ENCODE data around the gene ZNF462.

The ZNF462 gene

GRCh38 chr9:107034831-107035230 is 171.9 kb downstream of the ZNF462 start:
- no peak for DNase-seq (ENCODE audit: low read depth)
- no peak for TF ChIP-seq POLR2A (IDR thresholded peaks at IDR 0.05; ENCODE audit: extremely low read depth, insufficient read length)
- no peak for TF ChIP-seq MAX (IDR thresholded peaks at IDR 0.05; ENCODE audit: low read depth, low read length)
- TF ChIP-seq MYC (IDR thresholded peaks at IDR 0.05; ENCODE audit: low read depth, low read length) = no peak
- TF ChIP-seq CTCF (IDR thresholded peaks at IDR 0.05; ENCODE audit: low read depth, low read length) = no peak
- no peak overlapping the region for H3K4me3 ChIP-seq (ENCODE audit: low read depth, low read length)

DNA sequence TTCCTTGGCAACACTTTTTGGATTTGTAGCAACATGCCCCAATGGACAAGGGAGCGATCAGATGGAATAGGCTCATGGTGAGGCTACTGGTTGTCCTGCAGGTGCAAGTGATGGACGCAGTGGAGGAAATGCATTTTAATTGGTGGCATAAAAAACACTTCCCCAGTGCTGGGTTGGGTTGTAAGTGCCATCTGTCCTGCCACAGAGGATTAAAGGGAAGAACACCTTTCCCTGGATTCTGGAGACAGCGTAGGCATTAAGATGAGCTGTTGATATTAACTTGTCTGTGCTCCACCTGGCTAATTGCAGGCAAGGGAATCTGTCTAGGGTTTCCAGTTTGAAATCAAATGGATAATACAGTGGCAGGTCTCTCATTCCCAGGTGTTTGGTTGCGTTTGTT is 173.4 kb downstream of the ZNF462 start:
- TF ChIP-seq POLR2A (IDR thresholded peaks at IDR 0.05; ENCODE audit: extremely low read depth, insufficient read length) = no peak
- TF ChIP-seq CTCF (IDR thresholded peaks at IDR 0.05; ENCODE audit: low read depth, low read length) = no peak
- no peak for TF ChIP-seq MYC (IDR thresholded peaks at IDR 0.05; ENCODE audit: low read depth, low read length)
- no peak for TF ChIP-seq MAX (IDR thresholded peaks at IDR 0.05; ENCODE audit: low read depth, low read length)
- no peak for DNase-seq (ENCODE audit: low read depth)
- H3K4me3 ChIP-seq (ENCODE audit: low read depth, low read length) = no peak overlapping the region

DNA sequence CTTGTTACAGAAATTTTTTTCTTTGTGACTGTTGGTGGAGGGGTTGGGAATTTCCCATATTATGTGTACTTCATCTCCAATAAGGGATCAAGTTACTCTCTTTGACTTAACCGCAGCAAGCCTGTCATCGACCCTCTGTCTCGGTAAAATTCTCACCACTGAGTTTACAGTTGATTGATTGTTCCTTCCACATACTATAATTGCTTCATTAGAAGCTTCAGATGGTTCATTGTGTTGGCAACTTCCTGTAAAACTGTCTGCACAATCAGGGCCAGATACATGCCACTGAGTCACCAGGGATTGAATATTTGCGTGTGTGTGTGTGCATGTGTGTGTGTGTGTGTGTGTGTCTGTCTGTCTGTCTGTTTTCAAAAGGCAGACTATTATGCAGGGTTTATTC is 176.6 kb downstream of the ZNF462 start:
- no peak overlapping the region for H3K4me3 ChIP-seq (ENCODE audit: low read depth, low read length)
- TF ChIP-seq POLR2A (IDR thresholded peaks at IDR 0.05; ENCODE audit: extremely low read depth, insufficient read length) (no peak), MYC (IDR thresholded peaks at IDR 0.05; ENCODE audit: low read depth, low read length) (no peak), MAX (IDR thresholded peaks at IDR 0.05; ENCODE audit: low read depth, low read length) (no peak)
- DNase-seq (ENCODE audit: low read depth) = no peak

GRCh38 chr9:107042606-107043005 is 179.6 kb downstream of the ZNF462 start:
- TF ChIP-seq POLR2A (IDR thresholded peaks at IDR 0.05; ENCODE audit: extremely low read depth, insufficient read length) = no peak
- TF ChIP-seq CTCF (IDR thresholded peaks at IDR 0.05; ENCODE audit: low read depth, low read length) = no peak
- no peak for TF ChIP-seq MAX (IDR thresholded peaks at IDR 0.05; ENCODE audit: low read depth, low read length)
- no peak for TF ChIP-seq MYC (IDR thresholded peaks at IDR 0.05; ENCODE audit: low read depth, low read length)
- no peak for DNase-seq (ENCODE audit: low read depth)
- no peak overlapping the region for H3K4me3 ChIP-seq (ENCODE audit: low read depth, low read length)

DNA sequence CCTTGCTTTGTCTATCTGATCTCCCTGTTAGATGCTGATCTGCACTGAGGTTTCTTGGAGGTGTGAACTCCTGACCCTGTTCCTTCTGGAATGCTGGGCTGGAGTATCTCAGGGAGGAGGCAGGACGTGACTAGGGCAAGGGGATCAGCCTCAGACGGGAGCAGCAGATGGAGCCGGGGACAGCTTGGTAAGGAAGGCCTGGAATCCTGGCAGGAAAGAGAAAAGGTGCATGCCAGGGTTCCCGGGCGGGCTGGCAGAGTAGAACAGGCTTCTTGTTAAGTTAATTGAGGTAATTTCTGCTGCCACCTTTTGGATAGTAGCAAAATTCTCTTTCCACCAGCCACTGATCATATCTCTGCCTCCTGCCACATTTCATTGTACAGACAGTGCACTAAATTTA is 180.9 kb downstream of the ZNF462 start:
- no peak for DNase-seq (ENCODE audit: low read depth)
- no peak overlapping the region for H3K4me3 ChIP-seq (ENCODE audit: low read depth, low read length)
- no peak for TF ChIP-seq MYC (IDR thresholded peaks at IDR 0.05; ENCODE audit: low read depth, low read length)

DNA sequence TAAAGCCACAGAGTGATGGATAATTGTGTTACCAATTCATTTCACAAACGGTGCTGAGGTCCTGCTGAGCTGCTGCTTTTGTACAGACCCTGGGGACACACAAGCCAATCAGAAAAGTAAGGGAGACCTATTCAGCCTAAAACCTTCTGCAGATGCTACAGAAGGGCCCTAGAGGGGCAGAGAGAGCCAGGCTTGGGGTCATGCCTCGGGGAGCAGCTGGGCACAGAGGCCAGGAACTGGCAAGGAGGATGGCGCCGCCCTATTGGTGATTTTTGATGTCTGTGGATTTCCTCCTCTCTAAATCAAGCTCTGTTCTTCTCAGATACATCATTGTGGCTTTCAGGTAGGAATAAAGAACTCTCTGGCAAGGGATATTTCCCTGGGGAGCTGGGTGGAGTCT is 181.9 kb downstream of the ZNF462 start:
- peak; percentile 7 for DNase-seq (ENCODE audit: low read depth)
- H3K4me3 ChIP-seq (ENCODE audit: low read depth, low read length) = no peak overlapping the region
- TF ChIP-seq POLR2A (IDR thresholded peaks at IDR 0.05; ENCODE audit: extremely low read depth, insufficient read length) (no peak), CTCF (IDR thresholded peaks at IDR 0.05; ENCODE audit: low read depth, low read length) (peak; percentile 39)

- no peak for DNase-seq (ENCODE audit: low read depth)
- H3K4me3 ChIP-seq (ENCODE audit: low read depth, low read length) = no peak overlapping the region
- TF ChIP-seq POLR2A (IDR thresholded peaks at IDR 0.05; ENCODE audit: extremely low read depth, insufficient read length) (no peak), MYC (IDR thresholded peaks at IDR 0.05; ENCODE audit: low read depth, low read length) (no peak), MAX (IDR thresholded peaks at IDR 0.05; ENCODE audit: low read depth, low read length) (no peak), CTCF (IDR thresholded peaks at IDR 0.05; ENCODE audit: low read depth, low read length) (no peak)
Measured at GRCh38 chr9:107046692-107047091, 183.7 kb downstream of the ZNF462 start.

Measured in NB4 (cell line).